ENCODE measurements around the gene CR1L.

GRCh38 chr1:207747627-207748492, 102.9 kb downstream of the CR1L start:
- TF ChIP-seq, protein P1, sequence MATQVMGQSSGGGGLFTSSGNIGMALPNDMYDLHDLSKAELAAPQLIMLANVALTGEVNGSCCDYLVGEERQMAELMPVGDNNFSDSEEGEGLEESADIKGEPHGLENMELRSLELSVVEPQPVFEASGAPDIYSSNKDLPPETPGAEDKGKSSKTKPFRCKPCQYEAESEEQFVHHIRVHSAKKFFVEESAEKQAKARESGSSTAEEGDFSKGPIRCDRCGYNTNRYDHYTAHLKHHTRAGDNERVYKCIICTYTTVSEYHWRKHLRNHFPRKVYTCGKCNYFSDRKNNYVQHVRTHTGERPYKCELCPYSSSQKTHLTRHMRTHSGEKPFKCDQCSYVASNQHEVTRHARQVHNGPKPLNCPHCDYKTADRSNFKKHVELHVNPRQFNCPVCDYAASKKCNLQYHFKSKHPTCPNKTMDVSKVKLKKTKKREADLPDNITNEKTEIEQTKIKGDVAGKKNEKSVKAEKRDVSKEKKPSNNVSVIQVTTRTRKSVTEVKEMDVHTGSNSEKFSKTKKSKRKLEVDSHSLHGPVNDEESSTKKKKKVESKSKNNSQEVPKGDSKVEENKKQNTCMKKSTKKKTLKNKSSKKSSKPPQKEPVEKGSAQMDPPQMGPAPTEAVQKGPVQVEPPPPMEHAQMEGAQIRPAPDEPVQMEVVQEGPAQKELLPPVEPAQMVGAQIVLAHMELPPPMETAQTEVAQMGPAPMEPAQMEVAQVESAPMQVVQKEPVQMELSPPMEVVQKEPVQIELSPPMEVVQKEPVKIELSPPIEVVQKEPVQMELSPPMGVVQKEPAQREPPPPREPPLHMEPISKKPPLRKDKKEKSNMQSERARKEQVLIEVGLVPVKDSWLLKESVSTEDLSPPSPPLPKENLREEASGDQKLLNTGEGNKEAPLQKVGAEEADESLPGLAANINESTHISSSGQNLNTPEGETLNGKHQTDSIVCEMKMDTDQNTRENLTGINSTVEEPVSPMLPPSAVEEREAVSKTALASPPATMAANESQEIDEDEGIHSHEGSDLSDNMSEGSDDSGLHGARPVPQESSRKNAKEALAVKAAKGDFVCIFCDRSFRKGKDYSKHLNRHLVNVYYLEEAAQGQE (IDR thresholded peaks at IDR 0.05; ENCODE audit: insufficient read depth in 1 of 2, low read depth in 2 of 2, low read length in 1 of 2) = no peak
- TF ChIP-seq CTCF (IDR thresholded peaks at IDR 0.05) (no peak), SIN3A (IDR thresholded peaks at IDR 0.05; ENCODE audit: borderline replicate concordance, insufficient read depth, low read depth, low read length) (no peak)
